ENCODE measurements around the gene CTNNBIP1. TPM values are rescaled to one million over a fixed set of nuclear protein-coding genes. Genes with fewer than 3 reads are reported as not detected.

Gene CTNNBIP1
- total and polyA plus RNA-seq, 2 donors (not counting 1 experiment from before 2014, with no cell fraction given) = 6.9 to 8.7 TPM

DNA sequence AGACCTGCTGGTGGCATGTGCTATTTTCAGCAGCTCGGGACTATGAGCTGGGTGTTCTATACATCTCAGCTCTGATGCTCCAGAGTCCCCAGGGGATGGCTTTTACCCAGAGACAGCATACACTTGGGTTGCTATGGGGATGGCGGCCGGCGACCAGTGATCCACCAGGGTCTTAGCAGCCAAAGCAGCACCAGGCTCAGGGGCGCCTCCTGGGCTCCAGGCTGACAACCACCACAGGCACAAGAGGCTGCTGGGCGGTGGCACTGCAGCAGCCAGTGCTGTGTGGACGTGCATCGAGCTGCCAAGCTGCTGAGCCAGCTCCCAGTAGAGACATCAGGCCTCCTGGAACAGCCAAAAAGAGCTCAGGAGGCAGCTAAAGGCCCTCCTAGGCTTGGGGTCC lies 48.7 kb downstream of the CTNNBIP1 start:
- H3K27ac Mint-ChIP-seq = no peak overlapping the region
- H3K27me3 ChIP-seq (replicated peaks in 1 of 4; ENCODE audit: control extremely low read depth in 1 of 4, control insufficient read depth in 3 of 4, insufficient read depth in 4 of 4, low read length in 3 of 4) = no peaks in the 10 kb centered on the region
- H3K36me3 ChIP-seq (replicated peaks in 1 of 2; ENCODE audit: control extremely low read depth in 1 of 2, control insufficient read depth in 1 of 2, extremely low read depth in 1 of 2, insufficient read depth in 2 of 2, low read length in 1 of 2) = no peaks in the 10 kb centered on the region
- no peak overlapping the region for H3K27ac ChIP-seq (ENCODE audit: low read length in 2 of 2)
- intact Hi-C loops (cut with micrococcal nuclease) = loop anchor here (10.0 kb wide), 1 partner anchor 137 kb away; no protein-coding TSS in a partner anchor
- ATAC-seq (ENCODE audit: low read depth) (no peak), DNase-seq (no peak)
- no peaks in the 10 kb centered on the region for H3K4me1 ChIP-seq (ENCODE audit: control insufficient read depth in 2 of 2, insufficient read depth in 2 of 2, low read length in 2 of 2)
- H3K4me3 Mint-ChIP-seq = no peak overlapping the region
- peaks cover 1% of the 10 kb centered on the region for H3K4me1 Mint-ChIP-seq
- H2AFZ ChIP-seq (ENCODE audit: insufficient read depth, low read depth, low read length, poor library complexity, severe bottlenecking) = no peak overlapping the region
- no peak overlapping the region for H3K4me3 ChIP-seq (ENCODE audit: control extremely low read depth in 1 of 5, extremely low read depth in 1 of 5, insufficient read depth in 1 of 5, low read depth in 2 of 5, low read length in 4 of 5)
- H3K9me3 ChIP-seq (ENCODE audit: control extremely low read depth in 1 of 3, control insufficient read depth in 2 of 3, insufficient read depth in 1 of 3, low read length in 2 of 3) = peaks cover 0 to 3% (median 0%) of the 10 kb centered on the region in 3 donors
- H4K20me1 ChIP-seq (ENCODE audit: control insufficient read depth, insufficient read depth, low read length, poor library complexity, severe bottlenecking) = no peaks in the 10 kb centered on the region
- TF ChIP-seq EZH2 (IDR thresholded peaks at IDR 0.05; ENCODE audit: borderline replicate concordance, insufficient read depth, low read depth, low read length, poor library complexity, severe bottlenecking) = no peak
- TF ChIP-seq, protein P1, sequence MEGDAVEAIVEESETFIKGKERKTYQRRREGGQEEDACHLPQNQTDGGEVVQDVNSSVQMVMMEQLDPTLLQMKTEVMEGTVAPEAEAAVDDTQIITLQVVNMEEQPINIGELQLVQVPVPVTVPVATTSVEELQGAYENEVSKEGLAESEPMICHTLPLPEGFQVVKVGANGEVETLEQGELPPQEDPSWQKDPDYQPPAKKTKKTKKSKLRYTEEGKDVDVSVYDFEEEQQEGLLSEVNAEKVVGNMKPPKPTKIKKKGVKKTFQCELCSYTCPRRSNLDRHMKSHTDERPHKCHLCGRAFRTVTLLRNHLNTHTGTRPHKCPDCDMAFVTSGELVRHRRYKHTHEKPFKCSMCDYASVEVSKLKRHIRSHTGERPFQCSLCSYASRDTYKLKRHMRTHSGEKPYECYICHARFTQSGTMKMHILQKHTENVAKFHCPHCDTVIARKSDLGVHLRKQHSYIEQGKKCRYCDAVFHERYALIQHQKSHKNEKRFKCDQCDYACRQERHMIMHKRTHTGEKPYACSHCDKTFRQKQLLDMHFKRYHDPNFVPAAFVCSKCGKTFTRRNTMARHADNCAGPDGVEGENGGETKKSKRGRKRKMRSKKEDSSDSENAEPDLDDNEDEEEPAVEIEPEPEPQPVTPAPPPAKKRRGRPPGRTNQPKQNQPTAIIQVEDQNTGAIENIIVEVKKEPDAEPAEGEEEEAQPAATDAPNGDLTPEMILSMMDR (IDR thresholded peaks at IDR 0.05) = no peak
- no peaks in the 10 kb centered on the region for H3K9me3 Mint-ChIP-seq (ENCODE audit: insufficient read depth)
- H3K79me2 ChIP-seq (ENCODE audit: control insufficient read depth, insufficient read depth, low read length) = no peaks in the 10 kb centered on the region
- WGBS (ENCODE audit: insufficient coverage) = 88% methylated on average over 7 of the region's 8 CpGs
- no peak overlapping the region for H3K9ac ChIP-seq (ENCODE audit: low read length)
- no peaks in the 10 kb centered on the region for H3K27me3 Mint-ChIP-seq
- POLR2A ChIA-PET = no interaction called here
- CTCF ChIA-PET = interaction anchor here (0.6 to 14.9 kb wide), 6 partner anchors 11 to 630 kb away, joined by 3 to 281 read pairs (median 13); no protein-coding TSS in a partner anchor
- no peak overlapping the region for H3K4me2 ChIP-seq (replicated peaks; ENCODE audit: low read depth, low read length, poor library complexity, severe bottlenecking)

DNA sequence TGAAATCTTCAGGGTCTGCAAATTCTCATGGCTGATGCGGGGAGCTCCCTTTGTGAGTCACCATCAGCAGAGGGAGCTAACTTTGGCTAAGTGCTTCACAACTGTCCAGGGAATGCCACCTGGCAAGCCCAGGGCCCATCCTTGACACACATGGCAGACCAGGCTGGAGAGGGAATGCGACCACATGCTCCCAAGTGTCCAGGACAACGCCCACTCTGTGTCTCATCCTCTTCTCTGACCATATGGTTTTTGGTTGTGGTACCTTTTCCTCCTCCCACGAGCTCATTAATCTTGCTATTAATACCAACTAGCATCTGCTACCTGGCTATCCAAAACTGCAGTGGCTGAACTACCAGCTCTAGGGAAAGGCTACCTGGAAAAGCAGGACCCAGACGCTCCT lies 49.2 kb downstream of the CTNNBIP1 start:
- H3K9ac ChIP-seq (ENCODE audit: low read length) = no peak overlapping the region
- H3K79me2 ChIP-seq (ENCODE audit: control insufficient read depth, insufficient read depth, low read length) = no peaks in the 10 kb centered on the region
- no peak for TF ChIP-seq EZH2 (IDR thresholded peaks at IDR 0.05; ENCODE audit: borderline replicate concordance, insufficient read depth, low read depth, low read length, poor library complexity, severe bottlenecking)
- TF ChIP-seq, protein P1 (IDR thresholded peaks at IDR 0.05) = no peak
- ChIA-PET CTCF (interaction anchor here (0.8 to 14.9 kb wide), 5 partner anchors 11 to 246 kb away, joined by 3 to 281 read pairs (median 16); no protein-coding TSS in a partner anchor), POLR2A (interaction anchor here (0.6 kb wide), 2 partner anchors 74 to 626 kb away, joined by 3 to 4 read pairs; no protein-coding TSS in a partner anchor)
- H3K27me3 ChIP-seq (replicated peaks in 1 of 4; ENCODE audit: control extremely low read depth in 1 of 4, control insufficient read depth in 3 of 4, insufficient read depth in 4 of 4, low read length in 3 of 4) = no peaks in the 10 kb centered on the region
- peaks cover 0 to 3% (median 0%) of the 10 kb centered on the region in 3 donors for H3K9me3 ChIP-seq (ENCODE audit: control extremely low read depth in 1 of 3, control insufficient read depth in 2 of 3, insufficient read depth in 1 of 3, low read length in 2 of 3)
- Mint-ChIP-seq H3K27me3 (no peaks in the 10 kb centered on the region), H3K4me3 (no peak overlapping the region), H3K27ac (no peak overlapping the region), H3K9me3 (ENCODE audit: insufficient read depth) (no peaks in the 10 kb centered on the region), H3K4me1 (peaks cover 1% of the 10 kb centered on the region)
- H4K20me1 ChIP-seq (ENCODE audit: control insufficient read depth, insufficient read depth, low read length, poor library complexity, severe bottlenecking) = no peaks in the 10 kb centered on the region
- intact Hi-C loops (cut with micrococcal nuclease) = loop anchor here (10.0 kb wide), 1 partner anchor 136 kb away; no protein-coding TSS in a partner anchor
- no peaks in the 10 kb centered on the region for H3K4me1 ChIP-seq (ENCODE audit: control insufficient read depth in 2 of 2, insufficient read depth in 2 of 2, low read length in 2 of 2)
- H3K4me3 ChIP-seq (ENCODE audit: control extremely low read depth in 1 of 5, extremely low read depth in 1 of 5, insufficient read depth in 1 of 5, low read depth in 2 of 5, low read length in 4 of 5) = no peak overlapping the region
- WGBS (ENCODE audit: insufficient coverage) = 87% methylated on average over 3 of the region's 5 CpGs
- no peak overlapping the region for H3K27ac ChIP-seq (ENCODE audit: low read length in 2 of 2)
- ATAC-seq (ENCODE audit: low read depth) (no peak), DNase-seq (no peak)
- no peak overlapping the region for H2AFZ ChIP-seq (ENCODE audit: insufficient read depth, low read depth, low read length, poor library complexity, severe bottlenecking)
- no peak overlapping the region for H3K4me2 ChIP-seq (replicated peaks; ENCODE audit: low read depth, low read length, poor library complexity, severe bottlenecking)
- no peaks in the 10 kb centered on the region for H3K36me3 ChIP-seq (replicated peaks in 1 of 2; ENCODE audit: control extremely low read depth in 1 of 2, control insufficient read depth in 1 of 2, extremely low read depth in 1 of 2, insufficient read depth in 2 of 2, low read length in 1 of 2)
